ENCODE data around the gene EXOC6B.

The EXOC6B gene

DNA sequence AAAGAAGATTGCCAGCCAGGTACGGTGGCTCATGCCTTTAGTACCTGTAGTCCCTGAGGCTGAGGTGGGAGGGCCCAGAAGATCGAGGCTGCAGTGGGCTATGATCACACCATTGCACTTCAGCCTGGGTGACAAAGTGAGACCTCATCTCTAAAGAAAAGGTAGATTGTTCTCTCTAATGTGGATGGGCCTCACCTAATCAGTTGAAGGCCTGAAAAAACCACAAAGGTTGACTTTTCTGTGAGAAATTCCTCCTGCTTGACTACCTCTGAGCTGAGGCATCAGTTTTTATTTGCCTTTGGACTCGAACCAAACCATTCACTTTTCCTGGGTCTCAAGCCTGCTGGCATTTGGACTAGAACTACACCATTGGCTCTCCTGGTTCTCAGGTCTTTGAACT is 536.1 kb downstream of the EXOC6B start:
- no peak for FAIRE-seq
- no peak for DNase-seq (ENCODE audit: low spot score)

DNA sequence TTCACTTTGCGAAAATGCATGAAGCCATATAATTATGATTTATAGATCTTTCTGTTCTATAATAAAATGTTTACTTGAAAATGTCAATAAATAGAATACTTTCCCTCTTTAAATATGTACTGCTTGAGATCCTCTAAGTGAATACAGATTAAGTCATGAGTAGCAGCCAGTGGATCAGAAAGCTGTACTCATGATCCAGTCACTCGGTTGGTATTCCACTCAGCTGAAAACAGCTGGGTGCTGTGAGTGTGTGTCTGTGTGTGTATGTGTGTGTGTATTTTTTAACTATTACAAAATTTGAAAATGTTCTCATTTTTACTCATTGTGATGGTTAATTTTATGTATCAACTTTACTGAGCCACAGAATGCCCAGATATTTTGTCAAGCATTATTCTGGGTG is 536.5 kb downstream of the EXOC6B start:
- FAIRE-seq (no peak), DNase-seq (ENCODE audit: low spot score) (no peak)

DNA sequence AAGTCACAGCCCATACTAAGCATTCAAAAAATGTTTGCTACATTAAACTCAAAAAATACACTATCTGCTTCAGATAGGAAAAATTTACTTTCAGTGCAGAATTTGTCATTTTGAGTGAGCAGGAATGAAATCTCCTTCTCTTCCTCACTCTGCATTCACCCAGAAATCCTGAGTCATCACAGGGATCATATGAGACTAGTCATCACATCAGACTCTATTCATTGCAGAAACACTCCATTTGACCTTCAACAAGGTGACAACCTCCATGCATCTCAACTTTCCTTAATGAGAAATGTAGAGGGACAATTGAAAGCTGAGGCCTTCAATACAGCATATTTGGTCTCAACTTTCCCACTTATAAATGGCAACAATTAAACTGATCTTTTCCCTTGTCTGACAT is 547.8 kb downstream of the EXOC6B start:
- DNase-seq (ENCODE audit: low spot score) (peak; percentile 38), FAIRE-seq (peak; percentile 84)

DNA sequence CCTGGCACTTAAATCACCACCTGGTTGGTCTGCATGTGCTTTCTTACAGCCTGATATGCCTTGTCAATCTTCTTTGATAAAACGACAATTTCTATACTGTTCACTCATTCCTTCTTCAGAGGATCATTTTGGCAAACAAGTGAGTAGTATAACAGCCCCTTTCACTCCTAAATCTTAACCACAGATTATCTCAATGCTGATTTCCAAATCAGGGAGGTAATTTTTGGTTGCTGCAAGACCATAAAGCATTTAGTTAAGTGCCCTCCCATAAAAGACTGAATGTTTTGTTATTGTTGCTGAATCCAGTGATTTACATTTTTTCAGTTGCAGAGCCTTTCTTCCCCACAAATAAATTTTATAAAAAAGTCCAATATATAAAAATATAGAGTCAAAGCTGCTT is 549.0 kb downstream of the EXOC6B start:
- DNase-seq (ENCODE audit: low spot score): no peak
- FAIRE-seq: no peak

DNA sequence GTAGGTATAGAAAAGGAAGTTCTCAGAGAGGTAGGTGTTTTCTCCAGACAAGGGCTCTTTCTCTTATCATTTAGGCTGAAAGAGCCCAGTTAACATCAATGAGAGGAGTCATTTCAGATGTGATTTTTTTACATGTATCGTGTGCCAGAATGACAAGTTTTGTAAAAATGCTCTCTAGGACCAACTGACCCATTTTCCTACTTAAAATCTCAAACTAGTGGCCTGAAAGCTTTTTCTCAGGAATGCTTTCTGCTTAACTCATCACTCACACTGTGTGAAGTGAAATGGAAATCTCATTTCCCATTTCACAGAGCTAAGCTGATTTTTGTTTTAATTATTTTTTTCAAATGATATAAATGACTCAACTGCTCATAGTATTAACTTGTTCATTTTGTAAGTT is 549.5 kb downstream of the EXOC6B start:
- FAIRE-seq: no peak
- no peak for DNase-seq (ENCODE audit: low spot score)

DNA sequence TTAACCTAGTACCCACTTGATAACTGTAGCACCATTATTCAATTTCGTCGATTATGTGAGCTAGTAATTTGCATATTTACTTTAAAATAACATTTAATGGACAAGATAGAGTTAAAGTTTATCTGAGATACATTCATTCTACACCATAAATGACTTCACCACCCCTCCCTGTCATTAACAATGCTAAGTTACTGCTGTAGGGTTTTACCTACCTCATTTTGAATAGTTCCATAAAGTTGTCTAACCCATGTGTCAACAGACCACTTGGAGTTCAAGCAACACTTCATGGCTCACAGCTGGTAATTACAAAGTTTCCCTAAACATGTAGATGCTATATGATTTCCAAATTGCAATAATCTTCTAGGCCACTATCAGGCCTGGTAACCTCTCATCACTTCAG is 550.7 kb downstream of the EXOC6B start:
- no peak for DNase-seq (ENCODE audit: low spot score)
- no peak for FAIRE-seq

DNA sequence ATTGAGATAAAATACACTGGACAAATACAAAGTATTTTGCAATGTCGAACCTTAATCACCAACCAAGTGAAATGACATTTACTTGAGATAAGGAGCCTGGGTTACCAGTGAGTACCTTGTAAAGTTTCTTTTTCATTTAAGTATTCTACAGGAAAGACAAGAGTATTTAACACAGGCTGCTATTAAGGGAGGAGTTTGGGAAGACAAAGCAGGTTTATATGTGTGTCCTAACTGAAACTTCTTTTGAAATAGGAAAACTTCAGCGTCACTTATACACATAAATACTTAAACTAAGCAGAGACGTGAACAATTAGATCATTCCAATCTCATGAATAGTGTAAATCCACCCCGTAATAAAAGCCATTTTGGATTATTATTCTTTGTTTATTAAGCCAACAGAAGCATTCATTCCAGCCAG is 551.4 kb downstream of the EXOC6B start:
- DNase-seq (ENCODE audit: low spot score) (no peak), FAIRE-seq (no peak)

DNA sequence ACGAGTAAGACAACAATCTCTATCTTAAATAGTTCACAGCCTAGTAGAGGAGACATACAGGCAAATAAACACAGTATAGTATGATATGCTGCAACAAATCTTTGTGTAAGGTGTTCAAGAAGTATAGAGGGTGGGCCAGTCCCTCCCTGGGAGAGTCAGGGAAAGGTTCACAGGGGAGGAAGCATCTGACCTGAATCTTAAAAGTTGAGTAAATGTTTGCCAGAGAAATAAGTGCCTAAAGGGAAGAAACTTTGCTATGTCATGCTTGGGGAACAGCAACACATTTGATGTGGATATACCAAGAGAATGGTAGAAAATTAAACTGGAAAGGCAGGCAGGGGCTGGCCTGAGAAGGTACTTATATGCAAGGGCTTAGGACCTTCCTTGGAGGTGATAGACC is 552.4 kb downstream of the EXOC6B start:
- FAIRE-seq (no peak), DNase-seq (ENCODE audit: low spot score) (no peak)

DNA sequence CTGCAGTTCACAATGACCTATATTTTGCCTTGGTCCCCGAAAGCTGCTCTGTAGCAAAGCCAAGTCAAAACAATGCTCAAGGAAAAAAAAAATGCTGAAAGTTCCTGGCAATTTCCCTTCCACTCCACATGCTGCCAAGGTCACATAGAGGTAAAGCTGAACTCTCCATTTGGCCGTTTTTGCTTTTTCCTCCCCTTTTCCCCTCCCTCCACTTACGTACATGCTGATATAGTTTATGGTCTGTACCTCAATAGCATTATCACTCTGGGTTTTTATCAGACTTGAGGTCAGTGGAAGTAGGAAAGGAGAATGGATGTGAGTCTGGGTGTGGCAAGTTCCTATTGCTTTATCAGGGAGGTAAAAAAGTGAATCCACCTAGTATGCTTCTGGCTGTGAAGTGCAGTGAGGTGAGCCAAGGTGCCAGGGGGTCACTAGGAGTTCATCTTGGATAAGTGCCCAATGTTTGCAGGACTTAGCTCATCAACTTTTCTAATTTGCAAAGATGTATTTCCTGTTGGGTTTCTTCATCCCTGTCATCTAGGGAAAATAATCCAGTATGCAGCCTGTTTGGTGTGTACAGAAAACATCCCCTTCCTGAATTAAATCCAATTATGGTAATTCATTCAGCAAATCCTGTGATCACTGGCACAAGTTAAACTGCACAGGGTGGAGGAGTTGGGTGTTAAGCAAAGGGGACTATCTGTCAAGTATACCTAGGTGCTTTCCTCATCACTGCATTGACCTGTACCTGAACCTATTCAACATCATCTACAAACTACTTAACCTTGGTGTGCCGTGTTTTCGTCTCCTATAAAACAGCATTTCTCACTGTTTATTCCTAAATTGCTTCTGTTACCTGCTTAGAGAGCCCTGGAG is 553.8 kb downstream of the EXOC6B start:
- DNase-seq (ENCODE audit: low spot score) (no peak), FAIRE-seq (no peak)

DNA sequence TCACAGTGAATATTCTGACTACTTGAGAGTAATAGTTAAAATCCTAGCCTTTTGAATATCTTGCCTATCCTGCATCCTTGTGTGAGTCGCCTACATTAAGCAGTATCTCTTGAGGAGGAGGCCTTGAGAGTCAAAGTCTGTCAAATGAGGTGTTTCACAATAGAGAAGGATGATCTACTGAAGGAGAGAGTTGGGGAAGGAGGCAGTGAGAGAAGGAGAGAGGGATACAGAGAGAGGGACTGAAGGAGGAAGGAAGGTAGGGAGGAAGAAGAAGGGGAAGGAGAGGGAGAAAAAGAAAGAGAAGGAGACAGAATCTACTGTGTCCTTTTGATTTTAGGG is 554.6 kb downstream of the EXOC6B start:
- DNase-seq (ENCODE audit: low spot score): no peak
- FAIRE-seq: no peak

DNA sequence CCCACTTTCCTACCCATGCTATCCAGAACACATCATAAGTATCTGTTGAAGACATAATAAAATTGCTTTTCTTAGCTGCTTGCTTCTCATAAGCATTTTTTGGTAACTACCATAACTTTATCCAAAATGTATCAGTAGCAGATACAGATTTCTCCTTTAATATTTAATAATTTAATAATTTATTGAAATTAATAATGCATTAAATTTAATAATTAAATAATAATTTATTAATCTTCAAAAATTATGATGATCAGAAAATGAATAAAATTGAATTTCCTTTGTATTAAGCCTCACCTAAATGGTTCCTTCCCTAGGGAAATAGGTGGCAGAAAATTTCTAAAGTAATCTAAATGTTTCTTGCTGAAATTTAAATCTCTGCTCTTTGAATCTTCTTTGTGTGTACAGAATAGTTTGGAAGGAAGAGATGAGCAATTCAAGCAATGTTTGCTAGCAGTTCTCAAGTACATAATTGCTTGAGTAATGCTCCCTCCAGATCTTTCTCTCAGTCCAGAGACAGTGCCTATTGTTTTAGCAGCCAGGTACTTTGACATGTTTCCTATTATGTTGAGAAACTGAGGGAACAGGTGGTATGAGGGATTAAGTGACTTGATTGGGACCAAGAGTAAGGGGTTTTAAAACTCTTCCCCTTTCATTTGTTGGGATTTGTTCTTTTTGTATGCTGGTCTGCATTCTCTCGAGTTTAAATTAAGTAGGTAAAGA is 555.1 kb downstream of the EXOC6B start:
- FAIRE-seq: no peak
- DNase-seq (ENCODE audit: low spot score): no peak

DNA sequence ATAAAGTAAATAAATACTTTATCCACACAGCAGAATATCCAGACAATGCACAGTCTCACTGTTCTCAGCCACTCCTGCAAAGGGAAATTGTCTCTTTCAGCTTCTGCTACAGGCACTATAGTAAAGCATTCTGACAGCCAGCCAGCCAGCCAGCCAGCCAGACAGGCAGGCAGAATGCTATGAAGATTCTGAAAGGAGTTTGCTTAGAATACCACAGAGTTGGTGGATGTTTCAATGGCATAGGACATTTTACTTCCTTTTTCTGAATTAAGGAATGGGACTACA is 562.1 kb downstream of the EXOC6B start:
- no peak for FAIRE-seq
- DNase-seq (ENCODE audit: low spot score): no peak

DNA sequence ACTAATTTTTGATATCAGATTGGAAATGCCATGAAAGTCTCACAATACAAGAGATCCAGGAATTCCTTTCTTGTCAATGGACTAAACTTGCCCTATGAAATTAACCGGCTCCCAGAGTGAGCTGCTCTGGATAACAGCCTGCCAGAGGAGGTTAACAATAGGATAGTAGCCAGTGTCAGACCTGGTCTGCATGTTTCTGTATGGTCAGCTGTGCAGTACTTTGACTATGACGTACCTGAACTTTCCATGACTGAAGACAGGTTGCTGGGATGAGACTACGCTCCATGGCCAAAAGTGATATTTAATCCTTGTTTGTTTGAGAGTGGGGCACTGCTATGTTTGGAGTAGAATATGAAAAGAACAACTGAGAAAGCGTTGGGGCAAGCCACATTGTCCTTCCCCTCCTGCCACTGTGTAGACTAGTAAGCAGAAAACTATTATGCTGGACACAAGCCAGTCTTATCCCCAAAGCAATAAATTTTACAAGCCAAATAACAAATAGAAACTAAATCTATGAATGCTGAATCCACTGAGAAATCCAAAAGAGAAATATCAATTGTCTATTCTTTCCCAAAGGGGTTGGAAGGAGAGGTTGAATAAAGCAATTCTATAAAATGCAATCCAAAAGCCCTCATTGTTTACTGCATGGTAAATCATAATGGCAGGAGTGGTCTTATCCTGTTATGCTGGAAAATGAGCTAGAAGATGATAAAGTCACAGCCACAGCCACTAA is 562.6 kb downstream of the EXOC6B start:
- DNase-seq (ENCODE audit: low spot score) (no peak), FAIRE-seq (no peak)

DNA sequence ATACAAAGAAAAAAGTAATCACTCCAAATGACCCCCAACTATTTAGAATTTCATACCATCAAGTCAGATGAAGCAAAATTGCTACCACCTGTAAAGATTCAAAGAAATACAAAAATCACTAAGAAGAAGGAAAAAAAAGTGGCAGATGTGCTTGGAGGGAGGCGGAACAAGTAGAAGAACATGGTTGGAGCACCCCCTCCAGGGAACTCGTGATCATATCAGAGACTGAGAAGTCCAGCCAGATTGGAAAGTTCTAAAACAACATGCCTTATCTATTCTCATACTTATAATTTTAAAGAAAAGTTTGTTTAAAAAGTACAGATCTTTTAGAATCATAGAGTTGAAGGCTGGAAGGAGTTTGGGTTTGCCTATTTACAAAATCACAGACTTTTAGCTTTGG is 564.8 kb downstream of the EXOC6B start:
- no peak for DNase-seq (ENCODE audit: low spot score)
- no peak for FAIRE-seq

DNA sequence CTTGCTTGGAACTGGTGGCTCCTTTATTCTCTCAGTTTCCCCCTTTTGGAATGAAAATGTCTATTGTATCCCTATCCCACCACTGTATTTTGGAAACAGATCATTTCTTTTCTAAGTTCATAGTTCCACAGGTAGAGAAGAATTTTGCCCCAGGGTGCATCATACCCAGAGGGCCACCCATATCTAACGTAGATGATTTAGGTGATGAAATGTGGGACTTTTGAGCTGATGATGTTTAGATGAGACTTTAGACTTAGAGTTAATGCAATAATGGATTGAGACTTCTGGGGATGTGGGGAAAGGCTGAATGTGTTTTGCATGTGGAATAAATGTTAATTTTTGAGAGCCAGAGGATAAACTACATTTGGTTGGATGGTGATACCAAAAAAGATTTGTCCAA is 570.3 kb downstream of the EXOC6B start:
- FAIRE-seq (no peak), DNase-seq (ENCODE audit: low spot score) (no peak)

DNA sequence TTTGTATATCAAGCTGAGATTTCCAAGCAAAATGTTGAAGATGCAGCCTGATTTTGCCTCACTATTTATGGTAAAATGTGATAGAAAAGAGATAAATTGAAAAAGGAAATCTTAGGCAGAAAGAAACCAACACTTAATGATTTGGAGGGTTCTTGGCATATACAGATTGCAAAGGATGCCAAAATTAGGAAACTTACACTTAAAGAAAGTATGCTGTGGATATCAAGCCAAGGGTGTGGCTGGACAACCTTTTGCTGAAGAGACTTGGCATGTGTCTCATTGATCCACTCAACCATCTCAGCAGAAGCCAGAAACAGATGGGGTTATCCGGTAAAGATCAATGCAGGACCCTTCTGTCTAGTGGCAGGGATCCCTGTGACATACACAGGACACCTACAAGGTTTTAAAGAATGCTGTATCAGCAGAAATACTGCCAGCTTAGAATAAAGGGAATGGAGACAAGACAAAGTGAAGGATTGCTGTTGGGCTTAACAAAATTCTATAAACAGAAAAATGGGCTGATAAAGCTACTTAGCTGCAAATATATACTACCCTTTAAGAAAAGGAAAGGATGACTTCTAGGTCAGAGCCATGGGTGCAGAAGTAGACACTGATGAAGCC is 570.9 kb downstream of the EXOC6B start:
- FAIRE-seq (no peak), DNase-seq (ENCODE audit: low spot score) (no peak)

DNA sequence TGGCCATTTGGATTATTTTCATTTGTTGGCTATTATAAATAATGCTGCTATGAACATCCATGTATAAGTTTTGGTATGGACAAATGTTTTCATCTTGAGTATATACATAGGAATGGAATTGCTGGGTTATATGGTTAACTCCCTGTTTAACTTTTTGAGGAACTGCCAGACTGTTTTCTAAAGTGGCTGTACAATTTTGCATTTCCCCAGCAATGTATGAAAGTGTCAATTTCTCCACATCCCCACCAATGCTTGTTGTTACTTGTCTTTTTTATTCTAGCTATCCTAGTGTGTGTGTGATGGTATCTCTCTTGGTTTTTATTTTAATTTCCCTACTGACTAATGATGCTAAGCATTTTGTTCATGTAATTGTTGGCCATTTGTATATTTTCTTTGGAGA is 587.5 kb downstream of the EXOC6B start:
- DNase-seq (ENCODE audit: low spot score): no peak
- FAIRE-seq: no peak

DNA sequence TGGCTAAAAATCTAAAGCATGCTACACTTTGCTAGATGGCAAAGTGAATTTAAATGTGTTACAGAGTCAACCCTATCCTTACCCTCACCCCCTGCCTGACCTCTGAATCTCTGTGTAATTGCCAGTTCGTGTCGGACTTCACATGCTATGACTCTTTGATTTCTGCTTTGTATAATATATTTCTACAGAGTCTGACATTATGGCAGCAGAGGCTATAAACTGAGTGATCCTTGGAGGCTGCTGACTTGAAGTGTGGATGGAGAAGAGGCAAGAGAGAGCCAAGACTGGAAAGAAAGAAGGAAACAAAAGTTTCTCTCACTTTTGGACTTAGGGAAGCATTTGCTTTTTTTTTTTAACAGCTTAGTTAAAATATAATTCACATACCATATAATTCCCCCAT is 588.3 kb downstream of the EXOC6B start:
- DNase-seq (ENCODE audit: low spot score): no peak
- no peak for FAIRE-seq

DNA sequence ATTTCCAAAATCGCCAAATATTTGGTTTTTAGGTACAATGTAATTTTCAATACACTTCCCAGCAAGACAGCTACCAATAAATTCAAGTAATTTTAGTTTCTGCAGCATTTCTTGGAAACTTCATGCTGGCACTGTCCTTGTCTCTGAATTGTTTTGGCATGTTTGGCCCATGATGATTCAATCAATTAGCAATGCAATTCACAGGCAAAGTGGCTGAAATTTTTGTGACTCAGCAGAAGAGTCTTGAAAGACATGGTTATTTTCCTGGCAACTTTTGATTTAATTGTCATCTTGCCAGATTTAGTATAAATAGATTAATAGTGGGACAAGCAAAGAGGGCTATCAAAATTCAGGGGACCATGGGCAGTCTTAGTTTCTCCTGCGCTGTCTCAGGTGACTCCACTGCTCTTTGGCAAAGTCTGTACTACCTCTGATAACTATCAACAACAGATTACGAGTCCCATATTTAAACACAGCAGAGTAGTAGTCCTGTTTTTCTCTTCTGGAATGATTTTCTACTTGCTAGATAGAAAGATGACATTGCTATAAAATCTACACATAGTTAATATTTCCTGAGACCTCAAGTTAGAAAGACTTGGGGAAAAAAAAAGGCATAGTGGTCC is 589.3 kb downstream of the EXOC6B start:
- peak; percentile 38 for DNase-seq (ENCODE audit: low spot score)
- FAIRE-seq: peak; percentile 76

DNA sequence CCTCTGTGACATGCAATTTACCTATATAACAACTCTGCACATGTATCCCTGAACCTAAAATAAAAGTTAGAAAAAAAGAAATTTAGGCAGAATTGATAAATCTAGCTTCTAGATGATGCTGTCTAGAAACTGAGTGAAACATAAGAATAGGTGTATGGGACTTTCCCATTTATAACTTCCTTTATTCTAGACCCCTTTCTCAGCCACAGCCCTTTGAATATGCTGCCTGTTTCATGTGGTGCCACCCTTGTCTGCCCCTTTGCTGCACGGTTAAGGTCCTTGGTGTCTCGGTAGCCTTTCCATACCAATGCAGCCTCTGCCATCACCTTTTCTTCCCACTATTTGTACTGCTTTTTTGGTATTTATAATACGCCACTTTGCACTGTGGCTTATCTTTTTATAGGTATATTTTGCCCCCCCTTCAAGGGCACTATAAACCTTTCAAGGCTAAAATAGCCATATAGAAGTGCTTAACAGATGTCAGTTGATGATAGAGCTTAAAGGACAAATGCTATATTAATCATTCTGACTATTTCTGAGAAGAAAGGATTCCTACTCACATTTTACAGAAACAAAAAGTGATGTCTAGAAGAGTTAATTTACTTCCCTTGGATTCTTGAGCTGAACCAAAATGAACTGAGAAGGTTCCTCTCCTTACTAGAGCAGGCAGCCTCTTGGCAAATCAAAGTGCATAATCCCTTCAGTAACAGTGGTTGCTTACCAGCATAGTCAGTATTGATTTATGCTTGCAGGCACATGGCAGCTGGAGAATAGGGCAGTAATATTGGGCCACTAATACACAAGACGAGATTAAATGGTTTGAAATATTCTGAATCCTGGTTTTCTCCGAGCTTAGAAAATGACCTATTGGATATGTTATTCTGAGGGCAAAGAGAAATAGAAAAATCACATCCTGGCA is 590.1 kb downstream of the EXOC6B start:
- no peak for DNase-seq (ENCODE audit: low spot score)
- FAIRE-seq: no peak

DNA sequence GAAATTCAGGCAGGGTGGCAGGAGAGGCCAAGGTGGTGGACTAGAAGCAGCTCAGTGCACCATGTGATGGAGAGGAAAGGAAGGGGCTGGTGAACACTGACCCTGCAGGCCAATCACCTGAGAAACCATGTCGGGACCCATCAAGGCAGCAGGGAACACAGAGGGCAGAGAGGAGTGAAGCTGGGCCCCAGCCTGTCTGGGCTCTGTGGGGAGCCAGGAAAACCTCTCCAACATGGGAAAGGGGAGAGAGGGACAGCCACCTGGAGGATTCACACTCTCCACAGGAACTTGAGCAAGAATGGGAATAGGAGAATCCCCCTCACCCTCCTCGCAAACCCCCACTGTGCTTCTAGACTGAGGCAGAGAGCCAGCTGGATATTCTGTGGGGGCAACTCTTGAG is 592.6 kb downstream of the EXOC6B start:
- no peak for FAIRE-seq

More for the DNA sequence above, 592.6 kb downstream of the EXOC6B start:
- no peak for DNase-seq (ENCODE audit: low spot score)

Data from RCC 7860 (cell line).